ENCODE measurements around the gene SUMF1. TPM values are rescaled to one million over a fixed set of nuclear protein-coding genes. Genes with fewer than 3 reads are reported as not detected.
"Not testable (repeated sequence)": the region's sequence is repeated elsewhere in the genome, so short reads cannot be mapped to it uniquely, and the experiment has no call there.

SUMF1 gene
- polyA plus RNA-seq, 1 donor, result 44.0 TPM

DNA sequence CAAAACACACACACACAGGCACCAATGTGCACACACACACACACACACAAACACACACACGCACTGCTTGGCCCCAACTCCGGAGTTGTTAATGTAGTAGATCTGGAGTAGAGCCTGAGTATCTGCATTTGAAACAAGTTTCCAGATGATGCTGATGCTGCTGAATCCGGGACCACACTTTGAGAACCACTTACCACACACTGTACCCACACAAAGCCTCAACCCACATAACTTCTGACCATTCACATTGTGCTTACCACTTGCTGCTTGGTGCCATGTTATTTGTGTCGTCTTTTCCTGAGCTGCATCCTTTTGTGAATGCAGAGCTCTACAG, 127.0 kb downstream of the SUMF1 start:
- no peak for DNase-seq

DNA sequence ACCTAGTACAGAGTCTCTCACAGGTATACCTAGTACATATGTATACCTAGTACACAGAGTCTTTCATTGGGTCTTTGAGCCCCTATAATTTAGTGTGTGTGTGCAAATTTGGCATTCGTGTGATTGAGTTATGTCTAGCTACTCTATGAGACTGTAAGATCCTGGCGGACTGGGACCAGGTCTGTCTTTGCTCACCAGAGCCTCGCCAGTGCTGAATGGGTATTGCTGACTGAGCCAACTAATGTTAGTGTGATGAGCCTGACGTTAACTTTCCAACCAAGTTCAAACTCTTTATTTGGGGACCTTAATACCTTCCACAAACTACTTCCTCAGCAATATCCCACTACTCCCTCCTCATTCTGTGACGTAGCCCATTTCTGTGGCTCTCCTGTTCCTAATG, 128.3 kb downstream of the SUMF1 start:
- DNase-seq, result no peak

DNA sequence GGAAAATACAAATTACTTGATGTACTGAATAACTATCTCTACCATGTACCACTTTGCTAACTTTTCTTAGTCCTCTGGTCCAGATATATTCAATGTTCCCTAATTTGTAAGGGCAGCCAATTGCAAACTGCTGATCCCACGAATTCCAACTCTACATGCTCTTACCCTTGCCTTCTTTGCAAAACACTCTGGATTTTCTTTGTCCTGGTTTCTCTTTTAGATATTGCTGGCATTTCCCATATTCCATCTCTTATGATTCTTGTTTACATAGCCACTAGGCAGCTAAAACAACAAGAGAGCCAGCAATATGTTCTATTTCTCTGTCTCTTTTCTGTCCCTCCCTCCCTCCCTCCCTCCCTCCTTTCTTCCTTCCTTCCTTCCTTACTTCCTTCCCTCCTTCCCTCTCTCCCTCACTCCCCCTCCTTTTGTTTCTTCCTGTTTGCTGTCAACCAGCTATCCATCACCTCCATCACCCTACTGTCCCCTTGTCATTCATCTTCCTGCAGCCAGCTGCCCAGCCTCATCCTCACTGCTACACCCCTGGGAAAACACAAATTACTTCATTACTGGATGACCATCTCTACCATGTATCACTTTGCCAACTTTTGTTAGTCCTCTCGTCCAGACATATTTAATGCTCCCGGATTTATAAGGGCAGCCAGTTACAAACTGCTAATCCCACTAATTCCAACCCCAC, 130.1 kb downstream of the SUMF1 start:
- DNase-seq, result no peak

DNA sequence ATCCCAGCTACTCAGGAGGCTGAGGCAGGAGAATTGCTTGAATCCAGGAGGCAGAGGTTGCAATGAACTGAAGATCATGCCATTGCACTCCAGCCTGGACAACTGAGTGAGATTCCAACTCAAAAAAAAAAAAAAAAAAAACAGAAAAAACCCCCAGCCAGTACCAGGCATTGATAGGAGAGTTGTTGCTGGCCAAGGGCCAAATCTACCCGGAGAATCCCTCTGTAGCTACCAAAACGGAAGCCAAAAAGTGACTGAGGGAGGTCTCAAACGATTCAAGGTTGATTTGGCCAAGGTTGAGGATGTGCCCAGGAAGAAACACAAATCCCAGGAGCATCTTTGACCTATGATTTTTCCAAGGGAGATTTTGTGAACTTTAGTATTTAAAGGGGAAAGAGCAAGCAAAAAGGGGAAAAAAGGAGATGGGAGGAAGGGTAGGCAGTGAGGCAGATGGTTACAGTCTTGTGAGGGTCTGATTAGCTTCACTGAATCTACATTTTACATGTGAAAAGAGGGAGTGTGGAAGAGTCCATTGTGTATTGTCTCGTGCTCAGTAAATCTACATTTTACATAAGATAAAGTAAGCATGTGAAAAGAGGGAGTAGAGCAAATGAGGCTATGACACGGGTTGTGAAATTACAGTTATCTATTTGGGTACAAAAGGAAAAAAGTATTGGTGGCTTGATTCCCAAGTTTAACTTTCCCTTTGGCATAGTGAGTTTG, 131.1 kb downstream of the SUMF1 start:
- no peak for DNase-seq

DNA sequence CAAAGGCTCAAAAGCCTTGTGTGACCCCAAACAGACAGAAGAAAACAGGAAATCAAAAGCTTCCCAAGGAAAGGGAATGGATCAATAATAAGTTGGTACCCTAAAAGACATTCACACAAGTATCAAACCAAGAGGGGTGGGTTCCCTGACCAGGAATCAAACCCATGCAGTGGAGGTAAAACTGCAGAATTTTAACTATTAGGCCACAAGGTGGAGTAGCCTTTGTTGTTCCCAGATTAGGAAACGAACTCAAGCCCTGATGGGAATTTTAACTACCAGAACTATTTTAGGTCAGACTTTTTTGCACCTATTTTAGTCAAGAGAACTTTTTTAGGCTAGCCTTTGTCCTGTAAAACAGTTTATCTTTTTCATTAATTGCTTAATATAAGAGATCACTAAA, 132.5 kb downstream of the SUMF1 start:
- DNase-seq, result no peak

DNA sequence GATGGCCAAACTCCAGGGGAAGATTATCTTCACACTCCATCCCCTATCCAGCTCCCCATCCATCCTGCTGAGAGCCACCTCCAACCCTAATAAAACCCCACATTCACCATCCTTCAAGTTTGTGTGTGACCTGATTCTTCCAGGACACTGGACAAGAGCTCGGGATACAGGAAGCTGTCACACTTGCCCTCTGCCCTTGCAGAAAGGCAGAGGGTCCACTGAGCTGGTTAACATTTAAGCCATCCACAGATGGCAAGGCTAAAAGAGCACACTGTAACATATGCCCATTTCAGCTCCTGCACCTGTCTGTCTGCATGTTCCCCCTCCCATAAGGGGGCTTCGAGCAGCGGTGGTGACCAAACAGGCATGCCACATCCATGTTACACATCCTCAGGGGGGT, 134.1 kb downstream of the SUMF1 start:
- no peak for DNase-seq

DNA sequence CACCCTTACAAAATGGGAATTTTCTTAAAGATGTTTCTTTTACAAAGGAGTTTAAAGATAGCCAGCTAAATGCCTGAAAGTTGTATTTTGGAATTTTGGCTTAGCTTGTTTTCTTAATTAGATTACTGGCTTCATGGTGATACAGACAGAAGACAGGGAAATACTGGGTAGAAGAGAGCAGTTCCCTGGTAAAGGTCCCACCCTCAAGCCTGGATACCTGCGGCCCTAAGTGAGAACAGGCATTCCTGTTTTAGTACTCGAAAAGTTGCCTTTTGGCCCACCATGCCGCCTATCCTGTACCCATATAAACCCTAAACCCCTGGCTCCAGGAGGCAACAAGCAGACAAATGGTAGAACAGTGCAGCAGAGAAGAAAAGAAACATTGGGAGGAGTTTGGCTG, 134.5 kb downstream of the SUMF1 start:
- no peak for DNase-seq

DNA sequence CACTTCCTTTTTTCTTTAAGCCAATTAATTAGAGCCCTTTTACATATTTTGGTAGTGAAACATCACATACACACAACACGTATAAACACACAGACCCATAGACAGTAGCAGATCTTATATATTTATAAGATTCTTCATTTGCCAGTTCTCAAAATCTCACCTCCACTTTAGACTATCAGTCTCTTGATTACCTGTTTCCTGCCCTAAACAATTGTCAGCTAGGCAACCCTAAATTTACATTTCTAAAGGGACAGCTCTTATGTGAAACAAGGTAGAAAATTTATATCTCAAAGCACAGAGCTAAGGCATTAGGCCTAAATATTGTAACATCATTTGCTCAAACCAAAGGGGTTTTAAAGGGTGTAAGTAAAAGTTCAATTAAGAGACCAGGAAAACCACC, 135.0 kb downstream of the SUMF1 start:
- DNase-seq, result no peak

DNA sequence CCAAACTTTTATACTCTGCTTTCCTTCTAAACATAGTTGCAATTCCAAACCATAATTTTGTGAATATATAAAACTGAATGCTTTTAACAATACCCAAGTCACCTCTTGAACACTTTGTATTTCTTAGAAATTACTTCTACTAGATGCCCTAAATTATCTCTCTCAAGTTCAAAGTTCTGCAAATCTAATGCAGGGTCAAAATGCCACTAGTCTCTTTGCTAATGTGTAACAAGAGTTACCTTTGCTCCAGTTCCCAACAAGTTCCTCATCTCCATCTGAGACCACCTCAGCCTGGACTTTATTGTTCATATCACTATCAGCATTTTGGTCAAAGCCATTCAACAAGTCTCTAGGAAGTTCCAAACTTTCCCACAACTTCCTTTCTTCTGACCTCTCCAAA, 137.3 kb downstream of the SUMF1 start:
- not testable (repeated sequence) for DNase-seq

DNA sequence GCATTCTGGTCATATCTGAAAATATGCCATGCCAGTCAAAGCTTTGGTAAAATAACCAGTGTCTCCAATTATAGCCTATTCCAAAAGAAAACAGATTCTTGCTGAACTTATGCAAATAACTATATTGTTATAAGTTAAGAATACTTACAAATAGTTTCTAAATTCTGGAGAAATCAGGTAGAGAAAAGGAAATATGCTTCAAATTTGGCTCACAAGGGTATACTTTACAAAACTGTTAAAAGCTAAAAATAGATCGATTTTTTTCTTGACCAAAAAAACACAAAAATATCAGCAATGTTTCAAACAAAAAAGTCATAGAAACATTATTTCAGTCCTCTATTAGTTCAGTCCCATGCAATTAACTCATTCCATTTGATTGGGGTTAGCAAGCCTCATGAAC, 140.2 kb downstream of the SUMF1 start:
- no peak for DNase-seq

DNA sequence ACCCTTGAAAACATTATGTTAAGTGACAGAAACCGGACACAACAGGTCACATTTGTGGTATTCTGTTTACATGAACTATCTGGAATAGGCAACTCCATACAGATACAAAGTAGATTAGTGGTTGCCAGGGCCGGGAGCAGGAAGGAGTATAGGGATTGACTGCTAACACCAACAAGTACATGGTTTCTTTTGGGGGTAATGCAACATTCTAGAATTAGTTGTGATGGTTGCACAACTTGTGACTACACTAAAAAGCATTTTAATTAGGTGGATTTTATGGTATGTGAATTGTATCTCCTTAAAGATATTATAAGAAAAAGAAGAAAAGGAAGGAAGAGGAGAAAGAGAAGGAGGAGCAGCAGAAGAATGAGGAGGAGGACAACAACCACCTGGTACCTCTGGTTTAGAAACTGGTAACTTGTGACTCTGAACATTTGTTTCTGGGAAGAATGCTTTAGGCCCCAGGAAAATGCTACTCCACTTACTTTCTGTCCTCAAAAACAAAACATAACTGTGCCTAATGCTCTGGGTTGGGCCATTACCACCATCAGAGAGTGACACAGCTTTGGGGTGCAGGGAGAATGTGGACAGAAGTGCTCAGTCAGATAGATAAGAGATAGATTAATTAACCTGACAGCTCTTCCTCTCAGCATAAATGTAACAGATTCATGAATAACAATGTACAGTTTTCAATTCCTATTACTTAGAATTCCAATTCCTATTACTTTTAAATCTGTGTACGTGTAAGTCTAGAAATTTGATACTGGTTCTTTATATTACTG, 143.6 kb downstream of the SUMF1 start:
- DNase-seq, result no peak

DNA sequence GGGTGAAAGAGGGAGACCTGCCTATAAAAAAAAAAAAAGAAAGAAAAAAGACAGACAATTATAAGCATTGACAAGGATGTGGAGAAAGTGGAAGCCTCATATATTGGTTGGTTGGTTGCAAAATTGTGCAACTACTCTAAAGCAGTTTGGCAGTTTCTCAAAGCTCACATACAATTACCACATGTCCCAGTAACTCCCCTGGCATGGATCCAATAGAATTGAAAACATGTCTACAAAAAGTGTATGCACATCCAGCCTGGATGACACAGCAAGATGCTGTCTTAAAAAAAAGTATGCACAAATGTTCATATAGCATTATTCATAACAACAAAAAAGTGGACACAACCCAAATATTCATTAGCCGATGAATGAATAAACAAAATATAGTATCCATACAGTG, 144.4 kb downstream of the SUMF1 start:
- DNase-seq, result no peak

DNA sequence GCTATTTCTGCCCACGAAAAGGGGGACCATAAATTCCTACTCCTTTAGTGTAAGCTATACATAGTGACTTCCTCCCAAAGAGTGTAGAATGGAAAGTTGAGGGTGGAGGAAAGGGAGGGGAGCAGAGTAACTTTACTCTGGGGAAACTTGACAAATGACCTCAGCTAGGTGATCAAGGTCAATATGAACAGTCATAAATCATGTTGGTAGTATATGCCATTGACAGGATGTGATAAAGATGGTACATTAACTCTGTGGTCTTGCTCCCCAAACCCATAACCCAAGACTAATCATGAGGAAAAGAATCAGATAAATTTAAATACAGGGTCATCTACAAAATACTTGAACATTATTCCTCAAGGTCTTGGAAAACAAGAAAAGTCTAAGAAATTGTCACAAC, 145.3 kb downstream of the SUMF1 start:
- no peak for DNase-seq

DNA sequence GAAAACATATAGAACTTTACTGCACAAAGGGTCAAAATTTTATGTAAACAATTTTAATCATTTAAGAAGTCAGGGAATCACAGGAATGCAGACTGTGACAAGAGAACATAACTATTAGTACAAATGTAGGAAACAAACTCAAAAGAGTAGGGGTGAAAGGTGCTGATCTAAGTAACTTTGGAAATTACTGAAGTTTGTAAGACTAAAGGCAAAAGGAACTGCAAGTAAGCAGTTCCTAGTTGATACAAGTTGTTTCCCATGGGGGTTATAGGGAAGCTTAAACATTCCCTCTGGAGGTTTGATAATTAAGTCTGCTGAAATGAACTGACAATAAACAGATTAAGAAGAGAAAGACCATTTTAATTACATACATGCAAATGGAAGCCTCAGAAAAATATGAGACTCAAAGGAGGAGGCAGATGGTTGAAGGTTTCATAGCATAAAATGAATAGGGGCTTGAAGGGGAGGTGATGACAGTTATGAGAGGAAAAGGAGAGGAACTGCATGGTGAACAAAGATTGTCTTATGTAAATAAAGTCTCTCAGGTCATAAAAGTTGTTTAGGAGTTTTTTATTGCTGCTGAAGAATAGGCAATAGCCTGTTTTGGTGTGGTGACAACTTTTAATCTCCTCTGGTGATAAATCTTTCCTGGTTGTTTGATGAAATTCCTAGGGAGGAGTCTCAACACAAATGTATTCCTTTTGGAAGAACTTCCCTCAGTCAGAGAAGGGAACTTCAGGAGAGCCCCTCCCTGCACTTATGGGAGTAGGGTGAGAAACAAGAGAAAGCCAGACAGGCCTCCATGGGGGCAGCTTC, 146.8 kb downstream of the SUMF1 start:
- no peak for DNase-seq

DNA sequence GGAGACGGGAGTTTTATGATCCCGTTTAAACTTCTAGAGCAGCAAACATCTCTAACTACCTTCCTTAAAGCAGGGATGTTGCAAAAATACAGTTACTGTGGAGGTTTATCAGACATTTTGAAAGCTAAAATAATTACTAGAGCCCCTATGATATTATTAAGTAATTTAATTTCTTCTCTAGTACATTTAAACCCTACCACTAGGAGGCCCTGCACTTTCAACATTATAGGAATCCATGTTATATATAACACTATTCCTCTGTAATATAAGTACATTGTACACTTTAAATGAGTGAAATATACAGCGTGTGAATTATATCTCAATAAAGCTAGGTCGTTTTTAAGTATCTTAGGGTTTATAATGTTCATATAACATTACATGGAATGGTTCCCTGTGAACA, 152.4 kb downstream of the SUMF1 start:
- no peak for DNase-seq

DNA sequence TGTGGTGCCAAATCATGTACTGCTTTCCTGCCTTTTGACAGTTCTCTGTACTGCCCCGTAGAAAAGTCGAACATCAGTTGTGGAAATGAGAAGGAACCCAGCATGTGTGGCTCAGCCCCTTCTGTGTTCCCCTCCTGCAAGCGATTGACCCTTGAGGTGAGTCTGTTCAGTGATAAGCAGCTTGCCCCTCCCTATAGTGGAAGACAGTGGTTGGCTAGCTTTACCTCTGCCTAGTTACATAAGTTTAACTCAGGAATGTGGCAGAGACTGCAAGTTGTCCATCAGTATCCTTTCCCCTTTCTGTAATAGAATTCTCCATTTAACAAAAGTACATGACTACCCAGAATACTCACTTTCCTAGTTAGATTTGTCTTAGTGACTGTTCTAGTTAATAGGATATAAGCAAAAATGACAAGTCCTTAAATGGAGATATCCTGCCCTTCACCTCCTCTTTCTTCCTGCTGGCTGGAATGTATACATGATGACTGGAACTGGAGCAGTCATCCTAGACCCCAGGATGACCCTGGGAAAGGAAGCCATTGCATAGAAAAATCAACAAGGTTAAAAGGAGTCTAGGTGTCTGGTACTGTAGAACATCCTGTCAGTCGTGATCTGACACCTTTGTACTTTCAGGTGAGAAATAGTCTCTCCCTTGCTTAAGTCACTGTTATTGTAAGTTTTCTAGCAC, 153.3 kb downstream of the SUMF1 start:
- no peak for DNase-seq

DNA sequence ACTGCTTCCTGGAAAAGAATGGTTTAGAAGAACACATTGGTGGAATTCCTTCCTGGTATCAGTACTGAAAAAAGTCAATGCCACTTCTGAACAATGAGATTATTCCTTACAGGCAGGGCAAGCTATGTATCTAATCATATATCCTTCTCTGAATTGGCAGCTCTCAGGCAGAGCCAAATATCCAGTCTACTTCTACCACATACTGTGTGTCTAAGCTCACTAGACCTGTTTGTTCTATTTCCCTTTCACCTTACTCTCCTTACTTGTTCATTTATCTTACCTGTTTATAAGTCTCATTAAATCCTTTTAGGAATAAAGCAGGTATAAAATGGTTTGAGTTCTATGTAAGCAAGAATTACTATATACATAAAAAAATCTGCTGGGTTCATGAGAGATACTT, 155.6 kb downstream of the SUMF1 start:
- DNase-seq, result no peak
